AG09319 (cell line): ENCODE results near the gene RMI2.
"Not testable (repeated sequence)": the region's sequence is repeated elsewhere in the genome, so short reads cannot be mapped to it uniquely, and the experiment has no call there.

Experiments
- DNase-seq: peaks from one replicate; pipeline ENCODE4 v3.0.0-alpha.2; 2010; ENCODE audit warnings: low read depth; ENCODE audit errors: extremely low read depth
- CTCF ChIP-seq: IDR thresholded peaks from 2 replicates; pipeline ENCODE4 v1.5.1; 2011; ENCODE audit warnings: low read depth, mild to moderate bottlenecking, inconsistent platforms, low read length, moderate library complexity

The RMI2 gene

GRCh38 chr16:11358531-11358930, 13.3 kb downstream of the RMI2 start:
- TF ChIP-seq CTCF, result no peak
- no peak for DNase-seq

- DNase-seq, result no peak
- TF ChIP-seq CTCF, result no peak
Measured at GRCh38 chr16:11359370-11359769, 14.1 kb downstream of the RMI2 start.

GRCh38 chr16:11360641-11361373, 15.5 kb downstream of the RMI2 start:
- no peak for TF ChIP-seq CTCF
- DNase-seq, result no peak

GRCh38 chr16:11361701-11362451, 16.6 kb downstream of the RMI2 start:
- TF ChIP-seq CTCF, result no peak
- DNase-seq, result no peak

- no peak for DNase-seq
- TF ChIP-seq CTCF, result no peak
Measured at GRCh38 chr16:11363927-11364258, 18.6 kb downstream of the RMI2 start.

GRCh38 chr16:11367483-11367906, 22.2 kb downstream of the RMI2 start:
- DNase-seq, result no peak
- TF ChIP-seq CTCF, result no peak

- TF ChIP-seq CTCF, result no peak
- DNase-seq, result no peak
Measured at GRCh38 chr16:11370084-11370931, 25.0 kb downstream of the RMI2 start.

GRCh38 chr16:11370932-11371279, 25.6 kb downstream of the RMI2 start:
- DNase-seq, result not testable (repeated sequence)
